Measurements from ENCODE around the gene SLC22A23.

Gene SLC22A23

GRCh38 chr6:3351829-3352524, 104.9 kb downstream of the SLC22A23 start:
- no peak for DNase-seq (ENCODE audit: low read depth)

DNA sequence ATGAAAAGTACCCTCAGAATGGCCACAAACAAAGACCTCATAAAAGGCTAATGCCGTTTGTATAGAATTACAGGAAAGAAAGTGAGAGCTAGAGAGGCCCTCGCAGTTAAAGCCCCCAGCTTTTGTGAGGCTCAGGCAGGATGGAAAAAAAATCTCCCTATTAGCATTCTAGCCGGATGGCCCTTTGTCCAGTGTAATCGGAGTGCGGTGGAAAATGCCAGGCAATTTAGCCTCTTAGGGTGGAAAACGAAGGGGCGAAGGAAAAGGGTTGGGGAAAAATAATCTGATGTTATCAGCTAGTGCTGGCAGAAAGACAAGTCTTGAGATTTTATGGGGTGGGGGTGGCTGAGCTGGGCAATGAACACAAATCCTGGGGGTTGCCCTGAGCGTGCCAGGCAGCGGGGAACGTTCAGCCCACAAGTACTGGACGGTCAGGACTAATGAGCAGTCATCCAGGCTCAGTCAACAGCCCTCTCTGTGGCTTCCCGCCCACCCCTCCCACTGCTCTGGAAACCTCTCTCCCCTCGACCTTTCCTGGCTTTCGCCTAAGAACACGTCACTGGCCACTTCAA, 105.7 kb downstream of the SLC22A23 start:
- no peak for DNase-seq (ENCODE audit: low read depth)

DNA sequence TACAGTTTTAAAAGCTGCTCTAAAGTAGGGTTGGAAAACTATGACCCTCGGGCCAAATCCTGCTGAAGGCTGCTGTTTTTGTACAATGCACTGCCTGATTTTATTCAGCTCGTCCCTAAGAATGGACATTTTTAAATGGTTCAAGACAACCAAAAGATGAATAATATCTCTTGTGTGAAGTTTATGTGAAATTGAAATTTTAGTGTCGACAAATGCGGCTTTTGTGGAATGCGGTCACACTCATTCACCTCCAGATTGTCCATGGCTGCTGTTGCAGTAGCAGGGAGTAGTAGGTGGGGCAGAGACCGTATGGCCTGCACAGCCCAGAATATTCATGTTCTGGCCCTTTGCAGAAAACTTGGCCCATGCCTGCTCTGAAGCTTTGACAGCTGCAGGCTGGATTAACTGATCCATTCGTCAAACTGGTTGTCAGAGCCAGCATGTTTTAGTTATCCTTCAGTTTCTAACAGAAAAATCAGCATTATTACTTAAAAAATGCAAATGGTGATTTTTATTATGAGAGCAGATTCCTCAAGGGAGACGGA, 106.5 kb downstream of the SLC22A23 start:
- no peak for DNase-seq (ENCODE audit: low read depth)

- DNase-seq (ENCODE audit: low read depth), result no peak
Measured at GRCh38 chr6:3349388-3350251, 107.2 kb downstream of the SLC22A23 start.

DNA sequence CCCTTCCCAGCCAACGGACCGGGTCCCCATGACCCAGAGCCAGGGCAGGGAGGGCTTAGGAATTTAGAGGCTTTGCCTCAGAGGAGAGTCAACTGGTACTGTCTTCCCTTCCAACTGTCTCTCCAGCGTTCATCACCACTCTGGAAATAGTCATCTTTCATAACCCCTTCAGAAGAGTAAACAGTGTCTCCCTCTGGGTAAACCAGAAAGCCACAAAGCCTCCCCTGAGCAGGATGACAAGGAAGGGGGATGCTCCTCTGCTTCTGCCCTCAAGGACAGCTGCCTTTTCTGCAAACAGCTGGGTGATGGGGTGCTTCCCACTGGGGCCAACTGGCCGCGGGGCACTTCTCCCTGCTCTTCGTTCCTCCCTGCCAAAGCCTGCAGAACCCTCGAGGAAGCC, 108.0 kb downstream of the SLC22A23 start:
- no peak for DNase-seq (ENCODE audit: low read depth)

DNA sequence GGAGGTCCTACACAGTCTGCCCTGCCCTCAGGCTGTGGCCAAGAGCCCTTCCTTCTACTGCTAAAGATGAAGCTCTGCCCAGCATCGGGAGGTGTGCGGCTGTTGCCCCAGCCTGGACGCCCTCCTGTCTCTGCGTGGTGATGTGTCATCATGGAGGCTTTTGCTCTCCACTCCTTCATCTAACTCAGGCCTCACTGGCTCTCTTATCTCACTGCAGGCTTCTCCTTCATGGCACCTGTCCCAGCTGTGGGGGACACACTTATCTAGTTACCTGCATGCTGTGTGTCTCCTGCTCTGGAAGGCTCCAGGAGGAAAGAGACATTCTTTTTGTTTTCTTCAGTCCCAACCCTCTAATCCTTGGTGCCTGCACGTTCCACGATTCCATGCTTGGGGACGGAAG, 109.0 kb downstream of the SLC22A23 start:
- DNase-seq (ENCODE audit: low read depth), result no peak

GRCh38 chr6:3347247-3347646, 109.6 kb downstream of the SLC22A23 start:
- DNase-seq (ENCODE audit: low read depth), result no peak

- no peak for DNase-seq (ENCODE audit: low read depth)
Measured at GRCh38 chr6:3346476-3346875, 110.4 kb downstream of the SLC22A23 start.

DNA sequence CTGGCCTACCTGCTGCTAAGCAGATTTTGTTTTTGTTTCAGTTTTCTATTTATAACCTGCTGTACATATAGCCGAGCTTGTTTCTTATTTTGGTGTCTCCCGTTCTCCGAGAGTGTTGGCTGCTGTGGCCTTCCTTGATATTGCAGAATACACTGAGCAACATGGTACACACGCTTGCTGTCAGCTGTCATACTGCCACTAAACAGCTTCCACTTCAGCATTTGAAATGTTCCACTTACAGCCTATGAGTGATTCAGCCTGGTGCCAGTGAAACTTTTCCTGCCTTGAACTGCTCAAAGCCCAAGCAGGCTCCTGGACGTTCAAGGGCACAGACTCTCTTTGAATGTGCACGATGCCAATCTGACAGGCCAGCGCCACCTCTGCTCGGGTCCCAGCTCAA, 111.0 kb downstream of the SLC22A23 start:
- no peak for DNase-seq (ENCODE audit: low read depth)

- DNase-seq (ENCODE audit: low read depth), result no peak
Measured at GRCh38 chr6:3343089-3343883, 113.6 kb downstream of the SLC22A23 start.

DNA sequence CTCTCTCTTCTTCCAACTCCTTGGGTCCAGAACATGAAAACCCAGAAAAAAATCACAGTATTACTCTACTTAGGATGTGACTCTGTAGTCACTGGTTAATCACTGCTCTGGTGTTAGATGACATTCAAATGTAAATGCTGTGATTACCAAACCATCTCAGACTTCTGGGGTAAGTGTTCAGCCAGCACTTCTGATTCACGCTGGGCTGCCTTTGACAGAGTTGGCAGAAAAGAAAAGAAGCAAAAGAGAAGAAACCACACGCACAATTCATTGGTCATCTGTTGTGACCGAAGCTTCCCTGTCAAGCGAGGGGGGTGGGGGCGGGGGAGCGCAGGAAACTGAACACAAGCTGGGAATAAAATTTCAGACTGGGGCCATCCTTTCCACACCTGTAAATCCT, 115.4 kb downstream of the SLC22A23 start:
- no peak for DNase-seq (ENCODE audit: low read depth)

GRCh38 chr6:3340894-3341293, 116.0 kb downstream of the SLC22A23 start:
- no peak for DNase-seq (ENCODE audit: low read depth)

DNA sequence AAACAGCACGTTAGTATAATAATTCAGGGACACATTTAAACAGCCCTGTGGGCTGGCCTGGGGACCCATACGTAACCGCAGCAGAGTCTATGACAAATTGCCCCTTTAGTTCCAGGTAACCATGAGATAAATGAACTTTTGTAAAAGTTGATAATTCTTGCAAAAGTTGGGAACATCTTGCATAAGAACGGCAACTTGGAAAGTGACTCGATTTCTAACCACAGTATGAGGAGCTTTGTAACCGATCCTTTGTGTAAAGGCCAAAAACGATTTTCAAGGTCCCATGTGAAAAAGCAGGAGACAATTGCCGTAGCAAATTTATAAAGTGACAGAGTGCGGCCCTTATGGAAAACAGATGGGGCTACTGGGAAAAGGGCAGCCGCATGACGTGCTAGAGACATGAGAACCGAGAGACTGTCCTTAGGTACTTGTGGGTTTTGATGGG, 116.5 kb downstream of the SLC22A23 start:
- no peak for DNase-seq (ENCODE audit: low read depth)

GRCh38 chr6:3339811-3340210, 117.0 kb downstream of the SLC22A23 start:
- DNase-seq (ENCODE audit: low read depth), result no peak

DNA sequence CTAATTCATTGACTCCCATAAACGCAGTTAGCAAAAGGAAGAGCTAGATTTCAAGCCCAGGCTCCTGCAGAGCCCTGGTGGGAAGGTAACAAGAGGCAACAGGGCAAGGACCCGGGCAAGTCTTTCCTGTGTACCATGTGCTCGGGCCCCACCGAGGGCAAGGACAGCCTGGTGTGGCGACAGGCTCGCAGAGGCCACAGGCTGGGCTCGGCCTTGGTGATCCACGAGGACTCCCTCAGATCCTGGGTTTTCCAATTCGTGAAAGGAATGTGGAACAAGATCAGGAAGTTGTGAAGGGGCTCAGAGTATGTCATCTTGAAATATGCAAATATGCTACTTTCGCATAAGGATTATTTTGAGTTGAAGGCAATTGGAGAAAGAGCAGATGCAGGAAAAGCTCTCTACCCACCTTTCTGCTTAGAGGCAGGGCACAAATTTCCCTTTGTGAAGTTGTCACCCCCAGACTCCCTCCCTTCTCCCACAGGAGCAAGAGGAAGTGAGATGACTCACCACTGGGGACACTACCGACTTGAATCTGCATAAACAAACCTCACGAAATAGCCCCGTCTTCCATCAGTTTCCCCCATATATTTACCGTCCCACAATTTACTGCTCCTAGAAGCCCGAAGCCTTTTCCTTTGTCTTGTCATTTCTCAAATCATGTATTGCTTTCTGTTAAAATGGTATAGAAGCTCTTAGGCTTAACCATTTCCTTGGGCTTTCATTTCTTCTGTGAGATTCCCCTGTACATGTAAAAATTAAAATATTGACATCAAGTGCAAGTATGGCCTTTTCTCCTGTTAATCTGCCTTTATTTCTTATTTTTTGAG, 119.1 kb downstream of the SLC22A23 start:
- no peak for DNase-seq (ENCODE audit: low read depth)

DNA sequence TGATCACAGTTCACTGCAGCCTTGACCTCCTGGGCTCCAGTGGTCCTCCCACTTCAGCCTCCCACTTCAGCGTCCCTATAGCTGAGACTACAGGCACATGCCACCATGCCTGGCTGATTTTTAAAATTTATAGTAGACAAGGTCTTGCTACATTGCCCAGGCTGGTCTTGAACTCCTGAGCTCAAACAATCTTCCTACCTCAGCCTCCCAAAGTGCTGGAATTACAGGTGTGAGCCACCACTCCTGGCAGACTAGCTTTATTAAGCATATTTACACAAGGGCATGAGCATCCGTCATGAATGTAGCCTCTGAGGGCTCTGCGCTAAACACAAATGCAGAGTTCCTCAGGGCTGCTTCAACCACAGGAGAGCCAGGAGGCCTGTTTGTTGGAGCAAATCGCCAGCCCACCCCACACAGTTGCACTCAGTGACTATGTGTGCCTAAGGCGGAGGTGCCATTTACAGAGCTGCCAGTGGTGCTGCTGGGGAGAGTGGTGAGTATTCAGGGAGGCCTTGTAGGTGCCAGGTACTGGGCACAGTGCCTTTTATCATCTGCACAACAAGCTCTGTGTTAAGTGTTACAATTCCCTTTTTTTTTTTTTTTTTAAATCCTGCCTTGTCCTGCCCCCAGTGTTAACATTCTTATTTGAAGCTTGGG, 119.9 kb downstream of the SLC22A23 start:
- DNase-seq (ENCODE audit: low read depth), result no peak

DNA sequence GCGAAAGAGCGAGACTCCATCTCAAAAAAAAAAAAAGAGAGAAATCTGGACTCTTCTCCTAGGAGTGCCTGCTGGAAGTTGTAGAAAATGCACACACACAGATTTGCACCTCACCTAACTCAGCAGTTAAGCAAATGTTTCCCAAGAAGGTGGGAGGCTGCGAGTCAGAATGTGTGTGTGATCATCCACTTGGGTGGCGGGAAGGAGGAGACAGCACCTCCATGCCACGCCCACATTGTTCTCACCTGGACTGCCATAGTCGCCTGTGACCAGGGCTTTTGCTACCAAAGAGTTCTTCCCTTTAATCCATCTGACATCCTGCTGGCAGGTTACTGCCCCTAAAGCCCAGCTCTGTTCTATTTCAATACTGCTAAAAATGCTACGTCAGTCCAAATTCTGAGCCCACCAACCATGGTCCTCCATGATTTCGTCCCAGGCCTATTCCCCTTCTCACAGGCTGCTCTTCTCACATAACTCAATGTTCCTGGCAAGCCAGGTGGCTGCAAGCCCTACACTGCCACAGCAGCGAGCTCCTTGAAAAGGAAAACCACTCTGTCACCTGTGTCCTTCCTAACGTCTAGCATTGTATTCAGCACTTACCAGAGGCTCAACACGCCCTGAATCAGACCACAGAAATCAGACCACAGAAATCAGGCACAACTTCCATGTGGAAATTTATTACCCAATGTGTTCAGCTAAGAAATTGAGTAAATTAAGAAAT, 120.6 kb downstream of the SLC22A23 start:
- no peak for DNase-seq (ENCODE audit: low read depth)

DNA sequence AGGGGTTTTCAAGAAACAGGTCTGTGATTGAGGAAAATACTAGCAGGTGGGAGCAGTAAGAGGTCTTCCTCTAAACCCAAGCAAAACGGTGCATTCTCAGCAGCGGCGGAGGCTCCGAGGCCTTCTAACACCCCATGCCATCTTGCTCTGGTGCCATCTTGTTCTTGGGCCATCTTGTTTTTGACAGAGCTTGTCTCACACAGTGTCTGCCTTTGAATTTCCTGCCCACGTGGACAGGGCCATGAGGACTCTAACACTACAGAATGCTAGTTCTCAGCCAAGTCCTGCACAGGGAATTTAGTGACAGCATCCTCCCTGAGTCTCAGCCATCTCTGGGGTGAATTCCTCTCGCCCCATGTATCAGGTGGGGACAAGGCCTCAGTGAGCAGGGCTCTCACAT, 121.7 kb downstream of the SLC22A23 start:
- no peak for DNase-seq (ENCODE audit: low read depth)

GRCh38 chr6:3334555-3334954, 122.3 kb downstream of the SLC22A23 start:
- no peak for DNase-seq (ENCODE audit: low read depth)

GRCh38 chr6:3333263-3333662, 123.6 kb downstream of the SLC22A23 start:
- no peak for DNase-seq (ENCODE audit: low read depth)
